ENCODE data around the gene METRN. TPM values are rescaled to one million over a fixed set of nuclear protein-coding genes. Genes with fewer than 3 reads are reported as not detected.
A peak's percentile ranks its signal among the peaks of the same experiment; 100 is the strongest.
"Not testable (repeated sequence)": the region's sequence is repeated elsewhere in the genome, so short reads cannot be mapped to it uniquely, and the experiment has no call there.

Gene METRN
- polyA plus RNA-seq, 6 donors from 2014 or later = 4.0 to 10.2 (median 6.2) TPM; not detected in 1

GRCh38 chr16:739560-740458, 24.9 kb downstream of the METRN start:
- H3K27me3 Mint-ChIP-seq = no peaks in the 10 kb centered on the region
- no peak for DNase-seq
- peak overlapping the region; percentile 66 to 91 (median 84) for H3K4me3 Mint-ChIP-seq
- H3K4me1 Mint-ChIP-seq = peaks cover 12 to 25% (median 12%) of the 10 kb centered on the region in 3 donors
- H3K27ac Mint-ChIP-seq = peak overlapping the region in 3 of 6 donors; percentile 47 to 72 (median 54)
- H3K9me3 Mint-ChIP-seq = no peaks in the 10 kb centered on the region
- H3K36me3 Mint-ChIP-seq = no peaks in the 10 kb centered on the region
- no peak for ATAC-seq (ENCODE audit: low read depth in 2 of 2)

- peak overlapping the region in 4 of 6 donors; percentile 54 to 93 (median 84) for H3K27ac Mint-ChIP-seq
- DNase-seq = no peak
- H3K4me1 Mint-ChIP-seq = peaks cover 12 to 23% (median 12%) of the 10 kb centered on the region in 3 donors
- H3K4me3 Mint-ChIP-seq = peak overlapping the region; percentile 72 to 91 (median 86)
- ATAC-seq (ENCODE audit: low read depth in 2 of 2) = peak; percentile 8 to 22
- H3K36me3 Mint-ChIP-seq = no peaks in the 10 kb centered on the region
- H3K9me3 Mint-ChIP-seq = no peaks in the 10 kb centered on the region
- H3K27me3 Mint-ChIP-seq = no peaks in the 10 kb centered on the region
Measured at GRCh38 chr16:740459-740763, 25.5 kb downstream of the METRN start.

- peak; percentile 89 to 90 for ATAC-seq (ENCODE audit: low read depth in 2 of 2)
- Mint-ChIP-seq H3K4me1 (peaks cover 12 to 21% (median 12%) of the 10 kb centered on the region in 3 donors), H3K4me3 (peak within 1 kb of the TSS; percentile 72 to 91 (median 86)), H3K9me3 (no peaks in the 10 kb centered on the region), H3K27me3 (no peaks in the 10 kb centered on the region), H3K36me3 (no peaks in the 10 kb centered on the region), H3K27ac (peak within 1 kb of the TSS in 5 of 6 donors; percentile 54 to 93 (median 76))
- peak; percentile 93 for DNase-seq
Measured at GRCh38 chr16:740764-741505, 26.0 kb downstream of the METRN start, which contains the start of gene CIAO3. Gene CIAO3, minus strand, starts transcription at chr16:740997. Its CDS starts 12 bp downstream, at chr16:740985.

- Mint-ChIP-seq H3K27ac (peak overlapping the region in 2 of 6 donors; percentile 51 to 56), H3K9me3 (no peaks in the 10 kb centered on the region), H3K4me3 (peak overlapping the region; percentile 52 to 88 (median 80)), H3K36me3 (no peaks in the 10 kb centered on the region), H3K27me3 (no peaks in the 10 kb centered on the region), H3K4me1 (peaks cover 12 to 21% (median 12%) of the 10 kb centered on the region in 3 donors)
- ATAC-seq (ENCODE audit: low read depth in 2 of 2) (no peak), DNase-seq (no peak)
Measured at GRCh38 chr16:741986-742629, 27.2 kb downstream of the METRN start.

- peaks cover 7 to 16% (median 10%) of the 10 kb centered on the region in 3 donors for H3K4me1 Mint-ChIP-seq
- H3K9me3 Mint-ChIP-seq; DNase-seq; H3K27me3 Mint-ChIP-seq; ATAC-seq (ENCODE audit: low read depth in 2 of 2); H3K36me3 Mint-ChIP-seq; H3K27ac Mint-ChIP-seq: not testable (repeated sequence)
- H3K4me3 Mint-ChIP-seq = peak overlapping the region in 1 of 8 donors; percentile 29
Measured at GRCh38 chr16:742894-743293, 28.0 kb downstream of the METRN start.

GRCh38 chr16:743794-744500, 29.0 kb downstream of the METRN start:
- Mint-ChIP-seq H3K4me1 (peaks cover 4 to 11% (median 6%) of the 10 kb centered on the region in 3 donors), H3K4me3 (peak overlapping the region in 1 of 8 donors; percentile 40)
- ATAC-seq (ENCODE audit: low read depth in 2 of 2) = no peak

GRCh38 chr16:745739-746138, 30.8 kb downstream of the METRN start:
- ATAC-seq (ENCODE audit: low read depth in 2 of 2) = no peak
- no peak for DNase-seq
- Mint-ChIP-seq H3K4me1 (peaks cover 0 to 3% (median 0%) of the 10 kb centered on the region in 3 donors), H3K4me3 (no peak overlapping the region), H3K9me3 (no peaks in the 10 kb centered on the region), H3K36me3 (no peaks in the 10 kb centered on the region), H3K27ac (no peak overlapping the region), H3K27me3 (no peaks in the 10 kb centered on the region)

More at GRCh38 chr16:743794-744500, 29.0 kb downstream of the METRN start:
- Mint-ChIP-seq H3K27ac (no peak overlapping the region), H3K27me3 (no peaks in the 10 kb centered on the region), H3K36me3 (no peaks in the 10 kb centered on the region), H3K9me3 (no peaks in the 10 kb centered on the region)
- DNase-seq = no peak

GRCh38 chr16:746637-747036, 31.7 kb downstream of the METRN start:
- H3K27ac Mint-ChIP-seq = no peak overlapping the region
- H3K9me3 Mint-ChIP-seq = no peaks in the 10 kb centered on the region
- H3K4me1 Mint-ChIP-seq = peaks cover 0 to 3% (median 0%) of the 10 kb centered on the region in 3 donors
- H3K4me3 Mint-ChIP-seq = peak overlapping the region in 1 of 8 donors; percentile 15
- H3K36me3 Mint-ChIP-seq = no peaks in the 10 kb centered on the region
- DNase-seq (no peak), ATAC-seq (ENCODE audit: low read depth in 2 of 2) (no peak)
- H3K27me3 Mint-ChIP-seq = no peaks in the 10 kb centered on the region

- Mint-ChIP-seq H3K4me3 (no peak overlapping the region), H3K9me3 (no peaks in the 10 kb centered on the region), H3K36me3 (no peaks in the 10 kb centered on the region), H3K27ac (no peak overlapping the region), H3K4me1 (no peaks in the 10 kb centered on the region), H3K27me3 (peaks cover 0 to 3% (median 0%) of the 10 kb centered on the region in 3 donors)
- no peak for DNase-seq
- ATAC-seq (ENCODE audit: low read depth in 2 of 2) = no peak
Measured at GRCh38 chr16:747978-748746, 33.2 kb downstream of the METRN start.

GRCh38 chr16:749010-749409, 34.1 kb downstream of the METRN start:
- no peak for ATAC-seq (ENCODE audit: low read depth in 2 of 2)
- no peak for DNase-seq
- H3K27me3 Mint-ChIP-seq = peaks cover 0 to 4% (median 0%) of the 10 kb centered on the region in 3 donors
- H3K4me1 Mint-ChIP-seq = no peaks in the 10 kb centered on the region
- no peaks in the 10 kb centered on the region for H3K36me3 Mint-ChIP-seq
- H3K4me3 Mint-ChIP-seq = no peak overlapping the region
- no peaks in the 10 kb centered on the region for H3K9me3 Mint-ChIP-seq
- no peak overlapping the region for H3K27ac Mint-ChIP-seq

GRCh38 chr16:750485-750884, 35.6 kb downstream of the METRN start:
- no peaks in the 10 kb centered on the region for H3K36me3 Mint-ChIP-seq
- peaks cover 0 to 4% (median 0%) of the 10 kb centered on the region in 3 donors for H3K27me3 Mint-ChIP-seq
- no peak overlapping the region for H3K27ac Mint-ChIP-seq
- H3K4me1 Mint-ChIP-seq = peaks cover 0 to 4% (median 0%) of the 10 kb centered on the region in 3 donors
- no peaks in the 10 kb centered on the region for H3K9me3 Mint-ChIP-seq
- ATAC-seq (ENCODE audit: low read depth in 2 of 2) = no peak
- DNase-seq = no peak
- no peak overlapping the region for H3K4me3 Mint-ChIP-seq

Measured in naive B cell (primary cell).